ENCODE results near the gene CLNK. TPM values are rescaled to one million over a fixed set of nuclear protein-coding genes. Genes with fewer than 3 reads are reported as not detected.

The CLNK gene
- total and polyA plus RNA-seq, 2 of the 8 experiments (the other 6 are each of a cell fraction or from before 2014, with no cell fraction given), result not detected

GRCh38 chr4:10466161-10466560 is 218.4 kb downstream of the CLNK start (continued):
- TF ChIP-seq, protein P1, sequence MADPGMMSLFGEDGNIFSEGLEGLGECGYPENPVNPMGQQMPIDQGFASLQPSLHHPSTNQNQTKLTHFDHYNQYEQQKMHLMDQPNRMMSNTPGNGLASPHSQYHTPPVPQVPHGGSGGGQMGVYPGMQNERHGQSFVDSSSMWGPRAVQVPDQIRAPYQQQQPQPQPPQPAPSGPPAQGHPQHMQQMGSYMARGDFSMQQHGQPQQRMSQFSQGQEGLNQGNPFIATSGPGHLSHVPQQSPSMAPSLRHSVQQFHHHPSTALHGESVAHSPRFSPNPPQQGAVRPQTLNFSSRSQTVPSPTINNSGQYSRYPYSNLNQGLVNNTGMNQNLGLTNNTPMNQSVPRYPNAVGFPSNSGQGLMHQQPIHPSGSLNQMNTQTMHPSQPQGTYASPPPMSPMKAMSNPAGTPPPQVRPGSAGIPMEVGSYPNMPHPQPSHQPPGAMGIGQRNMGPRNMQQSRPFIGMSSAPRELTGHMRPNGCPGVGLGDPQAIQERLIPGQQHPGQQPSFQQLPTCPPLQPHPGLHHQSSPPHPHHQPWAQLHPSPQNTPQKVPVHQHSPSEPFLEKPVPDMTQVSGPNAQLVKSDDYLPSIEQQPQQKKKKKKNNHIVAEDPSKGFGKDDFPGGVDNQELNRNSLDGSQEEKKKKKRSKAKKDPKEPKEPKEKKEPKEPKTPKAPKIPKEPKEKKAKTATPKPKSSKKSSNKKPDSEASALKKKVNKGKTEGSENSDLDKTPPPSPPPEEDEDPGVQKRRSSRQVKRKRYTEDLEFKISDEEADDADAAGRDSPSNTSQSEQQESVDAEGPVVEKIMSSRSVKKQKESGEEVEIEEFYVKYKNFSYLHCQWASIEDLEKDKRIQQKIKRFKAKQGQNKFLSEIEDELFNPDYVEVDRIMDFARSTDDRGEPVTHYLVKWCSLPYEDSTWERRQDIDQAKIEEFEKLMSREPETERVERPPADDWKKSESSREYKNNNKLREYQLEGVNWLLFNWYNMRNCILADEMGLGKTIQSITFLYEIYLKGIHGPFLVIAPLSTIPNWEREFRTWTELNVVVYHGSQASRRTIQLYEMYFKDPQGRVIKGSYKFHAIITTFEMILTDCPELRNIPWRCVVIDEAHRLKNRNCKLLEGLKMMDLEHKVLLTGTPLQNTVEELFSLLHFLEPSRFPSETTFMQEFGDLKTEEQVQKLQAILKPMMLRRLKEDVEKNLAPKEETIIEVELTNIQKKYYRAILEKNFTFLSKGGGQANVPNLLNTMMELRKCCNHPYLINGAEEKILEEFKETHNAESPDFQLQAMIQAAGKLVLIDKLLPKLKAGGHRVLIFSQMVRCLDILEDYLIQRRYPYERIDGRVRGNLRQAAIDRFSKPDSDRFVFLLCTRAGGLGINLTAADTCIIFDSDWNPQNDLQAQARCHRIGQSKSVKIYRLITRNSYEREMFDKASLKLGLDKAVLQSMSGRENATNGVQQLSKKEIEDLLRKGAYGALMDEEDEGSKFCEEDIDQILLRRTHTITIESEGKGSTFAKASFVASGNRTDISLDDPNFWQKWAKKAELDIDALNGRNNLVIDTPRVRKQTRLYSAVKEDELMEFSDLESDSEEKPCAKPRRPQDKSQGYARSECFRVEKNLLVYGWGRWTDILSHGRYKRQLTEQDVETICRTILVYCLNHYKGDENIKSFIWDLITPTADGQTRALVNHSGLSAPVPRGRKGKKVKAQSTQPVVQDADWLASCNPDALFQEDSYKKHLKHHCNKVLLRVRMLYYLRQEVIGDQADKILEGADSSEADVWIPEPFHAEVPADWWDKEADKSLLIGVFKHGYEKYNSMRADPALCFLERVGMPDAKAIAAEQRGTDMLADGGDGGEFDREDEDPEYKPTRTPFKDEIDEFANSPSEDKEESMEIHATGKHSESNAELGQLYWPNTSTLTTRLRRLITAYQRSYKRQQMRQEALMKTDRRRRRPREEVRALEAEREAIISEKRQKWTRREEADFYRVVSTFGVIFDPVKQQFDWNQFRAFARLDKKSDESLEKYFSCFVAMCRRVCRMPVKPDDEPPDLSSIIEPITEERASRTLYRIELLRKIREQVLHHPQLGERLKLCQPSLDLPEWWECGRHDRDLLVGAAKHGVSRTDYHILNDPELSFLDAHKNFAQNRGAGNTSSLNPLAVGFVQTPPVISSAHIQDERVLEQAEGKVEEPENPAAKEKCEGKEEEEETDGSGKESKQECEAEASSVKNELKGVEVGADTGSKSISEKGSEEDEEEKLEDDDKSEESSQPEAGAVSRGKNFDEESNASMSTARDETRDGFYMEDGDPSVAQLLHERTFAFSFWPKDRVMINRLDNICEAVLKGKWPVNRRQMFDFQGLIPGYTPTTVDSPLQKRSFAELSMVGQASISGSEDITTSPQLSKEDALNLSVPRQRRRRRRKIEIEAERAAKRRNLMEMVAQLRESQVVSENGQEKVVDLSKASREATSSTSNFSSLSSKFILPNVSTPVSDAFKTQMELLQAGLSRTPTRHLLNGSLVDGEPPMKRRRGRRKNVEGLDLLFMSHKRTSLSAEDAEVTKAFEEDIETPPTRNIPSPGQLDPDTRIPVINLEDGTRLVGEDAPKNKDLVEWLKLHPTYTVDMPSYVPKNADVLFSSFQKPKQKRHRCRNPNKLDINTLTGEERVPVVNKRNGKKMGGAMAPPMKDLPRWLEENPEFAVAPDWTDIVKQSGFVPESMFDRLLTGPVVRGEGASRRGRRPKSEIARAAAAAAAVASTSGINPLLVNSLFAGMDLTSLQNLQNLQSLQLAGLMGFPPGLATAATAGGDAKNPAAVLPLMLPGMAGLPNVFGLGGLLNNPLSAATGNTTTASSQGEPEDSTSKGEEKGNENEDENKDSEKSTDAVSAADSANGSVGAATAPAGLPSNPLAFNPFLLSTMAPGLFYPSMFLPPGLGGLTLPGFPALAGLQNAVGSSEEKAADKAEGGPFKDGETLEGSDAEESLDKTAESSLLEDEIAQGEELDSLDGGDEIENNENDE (IDR thresholded peaks at IDR 0.05; ENCODE audit: insufficient replicate concordance, low read length), result no peak
- no peak for TF ChIP-seq FOSL1 (IDR thresholded peaks at IDR 0.05; ENCODE audit: insufficient read depth, low read depth, low read length)
- no peak for TF ChIP-seq JUND (IDR thresholded peaks at IDR 0.05; ENCODE audit: low read length)
- TF ChIP-seq PHF8 (conservative IDR thresholded peaks at IDR 0.05; ENCODE audit: low read depth, low read length), result no peak
- no peak for TF ChIP-seq CTBP2 (IDR thresholded peaks at IDR 0.05; ENCODE audit: borderline replicate concordance, insufficient read depth, insufficient read length, low read length)
- TF ChIP-seq RBBP5 (IDR thresholded peaks at IDR 0.05; ENCODE audit: borderline replicate concordance, low read depth, low read length), result no peak
